ENCODE measurements around the gene AKAP11.

- no peak for TF ChIP-seq POLR2A (IDR thresholded peaks at IDR 0.05)
- TF ChIP-seq CTCF (IDR thresholded peaks at IDR 0.05): peak in 2 of 3 experiments; percentile 16 to 31
Observed at GRCh38 chr13:42333613-42334328, 61.8 kb downstream of the AKAP11 start.
